ENCODE measurements around the gene MCUB. TPM values are rescaled to one million over a fixed set of nuclear protein-coding genes. Genes with fewer than 3 reads are reported as not detected.
A peak's percentile ranks its signal among the peaks of the same experiment; 100 is the strongest.
"Not testable (repeated sequence)": the region's sequence is repeated elsewhere in the genome, so short reads cannot be mapped to it uniquely, and the experiment has no call there.

Gene MCUB
- total RNA-seq, 8 experiments from 2014 or later, result 2.8 to 12.1 (median 7.8) TPM

- Histone ChIP-seq H3K27ac (no peak overlapping the region), H3K4me1 (replicated peaks in 1 of 2) (no peaks in the 10 kb centered on the region), H3K4me3 (no peak overlapping the region)
- WGBS, 10 experiments, result 76 to 100% (median 100%) methylated on average over 1 to 2 of the region's 2 CpGs; no CpG with 5 or more reads in 2 of the 10 experiments
- ATAC-seq (replicated peaks in 6 of 8), result no peak
- in situ Hi-C loops (cut with MboI; ENCODE audit: low pct_unique_long_range_greater_than_20kb in 2 of 9, low sequenced_read_pairs in 9 of 9, unreplicated experiment in 9 of 9), result no loop called here
Observed at GRCh38 chr4:109589605-109590004, 29.6 kb downstream of the MCUB start.

GRCh38 chr4:109590905-109591304 lies 30.9 kb downstream of the MCUB start:
- peak in 1 of 8 experiments; percentile 83 for ATAC-seq (replicated peaks in 6 of 8)
- no peaks in the 10 kb centered on the region for H3K4me1 ChIP-seq (replicated peaks in 1 of 2)
- no peak overlapping the region for H3K27ac ChIP-seq
- 42 to 100% (median 77%) methylated on average over 1 to 3 of the region's 3 CpGs for WGBS, 10 experiments
- in situ Hi-C loops (cut with MboI; ENCODE audit: low pct_unique_long_range_greater_than_20kb in 2 of 9, low sequenced_read_pairs in 9 of 9, unreplicated experiment in 9 of 9), result no loop called here
- no peak overlapping the region for H3K4me3 ChIP-seq

- no peak overlapping the region for H3K4me3 ChIP-seq
- no peak for ATAC-seq (replicated peaks in 6 of 8)
- no peaks in the 10 kb centered on the region for H3K4me1 ChIP-seq (replicated peaks in 1 of 2)
- no peak overlapping the region for H3K27ac ChIP-seq
- in situ Hi-C loops (cut with MboI; ENCODE audit: low pct_unique_long_range_greater_than_20kb in 2 of 9, low sequenced_read_pairs in 9 of 9, unreplicated experiment in 9 of 9), result no loop called here
- WGBS, 10 experiments, result 50 to 100% (median 90%) methylated on average over 1 of the region's 1 CpG; no CpG with 5 or more reads in 6 of the 10 experiments
Observed at GRCh38 chr4:109592367-109592766, 32.3 kb downstream of the MCUB start.

GRCh38 chr4:109595123-109595522 lies 35.1 kb downstream of the MCUB start:
- H3K4me1 ChIP-seq (replicated peaks in 1 of 2); H3K4me3 ChIP-seq; in situ Hi-C loops (cut with MboI; ENCODE audit: low pct_unique_long_range_greater_than_20kb in 2 of 9, low sequenced_read_pairs in 9 of 9, unreplicated experiment in 9 of 9); H3K27ac ChIP-seq; ATAC-seq (replicated peaks in 6 of 8): not testable (repeated sequence)
- WGBS, 10 experiments, result 90 to 100% (median 100%) methylated on average over 1 to 2 of the region's 3 CpGs; no CpG with 5 or more reads in 5 of the 10 experiments

GRCh38 chr4:109596420-109597085 lies 36.5 kb downstream of the MCUB start:
- H3K27ac ChIP-seq; H3K4me3 ChIP-seq; H3K4me1 ChIP-seq (replicated peaks in 1 of 2); in situ Hi-C loops (cut with MboI; ENCODE audit: low pct_unique_long_range_greater_than_20kb in 2 of 9, low sequenced_read_pairs in 9 of 9, unreplicated experiment in 9 of 9); ATAC-seq (replicated peaks in 6 of 8): not testable (repeated sequence)
- WGBS, 10 experiments, result 83 to 100% (median 100%) methylated on average over 1 of the region's 7 CpGs; no CpG with 5 or more reads in 6 of the 10 experiments

GRCh38 chr4:109599046-109599652 lies 39.1 kb downstream of the MCUB start:
- H3K4me1 ChIP-seq (replicated peaks in 1 of 2), result no peaks in the 10 kb centered on the region
- WGBS, 10 experiments, result 61 to 100% (median 93%) methylated on average over 3 to 6 of the region's 6 CpGs
- H3K4me3 ChIP-seq, result no peak overlapping the region
- H3K27ac ChIP-seq, result no peak overlapping the region
- in situ Hi-C loops (cut with MboI; ENCODE audit: low pct_unique_long_range_greater_than_20kb in 2 of 9, low sequenced_read_pairs in 9 of 9, unreplicated experiment in 9 of 9), result no loop called here
- no peak for ATAC-seq (replicated peaks in 6 of 8)

GRCh38 chr4:109600431-109600830 lies 40.4 kb downstream of the MCUB start:
- in situ Hi-C loops (cut with MboI; ENCODE audit: low pct_unique_long_range_greater_than_20kb in 2 of 9, low sequenced_read_pairs in 9 of 9, unreplicated experiment in 9 of 9), result no loop called here
- Histone ChIP-seq H3K4me1 (replicated peaks in 1 of 2) (no peaks in the 10 kb centered on the region), H3K4me3 (no peak overlapping the region), H3K27ac (no peak overlapping the region)
- no peak for ATAC-seq (replicated peaks in 6 of 8)
- 81 to 100% (median 88%) methylated on average over 1 to 3 of the region's 3 CpGs; no CpG with 5 or more reads in 5 of the 10 experiments for WGBS, 10 experiments

GRCh38 chr4:109601336-109601735 lies 41.3 kb downstream of the MCUB start:
- no peaks in the 10 kb centered on the region for H3K4me1 ChIP-seq (replicated peaks in 1 of 2)
- H3K27ac ChIP-seq, result no peak overlapping the region
- H3K4me3 ChIP-seq, result no peak overlapping the region
- in situ Hi-C loops (cut with MboI; ENCODE audit: low pct_unique_long_range_greater_than_20kb in 2 of 9, low sequenced_read_pairs in 9 of 9, unreplicated experiment in 9 of 9), result no loop called here
- ATAC-seq (replicated peaks in 6 of 8), result peak in 2 of 8 experiments; percentile 77 to 89
- 7 to 94% (median 59%) methylated on average over 1 to 2 of the region's 2 CpGs; no CpG with 5 or more reads in 1 of the 10 experiments for WGBS, 10 experiments

GRCh38 chr4:109607976-109608375 lies 47.9 kb downstream of the MCUB start:
- in situ Hi-C loops (cut with MboI; ENCODE audit: low pct_unique_long_range_greater_than_20kb in 2 of 9, low sequenced_read_pairs in 9 of 9, unreplicated experiment in 9 of 9), result no loop called here
- H3K4me3 ChIP-seq, result no peak overlapping the region
- no peak overlapping the region for H3K27ac ChIP-seq
- no peak for ATAC-seq (replicated peaks in 6 of 8)
- H3K4me1 ChIP-seq (replicated peaks in 1 of 2), result no peaks in the 10 kb centered on the region

- ATAC-seq (replicated peaks in 6 of 8), result peak in 3 of 8 experiments; percentile 19 to 62 (median 47)
Observed at GRCh38 chr4:109608879-109609278, 48.8 kb downstream of the MCUB start.

GRCh38 chr4:109609431-109609830 lies 49.4 kb downstream of the MCUB start:
- no peak for ATAC-seq (replicated peaks in 6 of 8)
- Histone ChIP-seq H3K4me3 (no peak overlapping the region), H3K27ac (no peak overlapping the region), H3K4me1 (replicated peaks in 1 of 2) (no peaks in the 10 kb centered on the region)
- in situ Hi-C loops (cut with MboI; ENCODE audit: low pct_unique_long_range_greater_than_20kb in 2 of 9, low sequenced_read_pairs in 9 of 9, unreplicated experiment in 9 of 9), result no loop called here
- WGBS, 10 experiments, result 50 to 100% (median 81%) methylated on average over 1 to 2 of the region's 2 CpGs; no CpG with 5 or more reads in 4 of the 10 experiments

More at GRCh38 chr4:109608879-109609278, 48.8 kb downstream of the MCUB start:
- Histone ChIP-seq H3K27ac (no peak overlapping the region), H3K4me3 (no peak overlapping the region), H3K4me1 (replicated peaks in 1 of 2) (no peaks in the 10 kb centered on the region)
- 80 to 100% (median 100%) methylated on average over 1 of the region's 1 CpG; no CpG with 5 or more reads in 3 of the 10 experiments for WGBS, 10 experiments
- in situ Hi-C loops (cut with MboI; ENCODE audit: low pct_unique_long_range_greater_than_20kb in 2 of 9, low sequenced_read_pairs in 9 of 9, unreplicated experiment in 9 of 9), result no loop called here

- no peak overlapping the region for H3K27ac ChIP-seq
- no peak overlapping the region for H3K4me3 ChIP-seq
- in situ Hi-C loops (cut with MboI; ENCODE audit: low pct_unique_long_range_greater_than_20kb in 2 of 9, low sequenced_read_pairs in 9 of 9, unreplicated experiment in 9 of 9), result no loop called here
- H3K4me1 ChIP-seq (replicated peaks in 1 of 2), result peaks cover 0 to under 1% of the 10 kb centered on the region in 2 donors
- WGBS, 10 experiments, result 19 to 100% (median 83%) methylated on average over 1 to 5 of the region's 5 CpGs; no CpG with 5 or more reads in 3 of the 10 experiments
- ATAC-seq (replicated peaks in 6 of 8), result peak in 1 of 8 experiments; percentile 92
Observed at GRCh38 chr4:109610489-109610888, 50.4 kb downstream of the MCUB start.

- in situ Hi-C loops (cut with MboI; ENCODE audit: low pct_unique_long_range_greater_than_20kb in 2 of 9, low sequenced_read_pairs in 9 of 9, unreplicated experiment in 9 of 9), result no loop called here
- Histone ChIP-seq H3K4me3 (no peak overlapping the region), H3K4me1 (replicated peaks in 1 of 2) (peaks cover 4 to 6% of the 10 kb centered on the region in 2 donors), H3K27ac (no peak overlapping the region)
- peak in 2 of 8 experiments; percentile 36 to 62 for ATAC-seq (replicated peaks in 6 of 8)
Observed at GRCh38 chr4:109611045-109611646, 51.1 kb downstream of the MCUB start.

Data from motor neuron (in vitro differentiated cells).